Caco-2 (cell line): Measurements from ENCODE around the gene WDR45. TPM values are rescaled to one million over a fixed set of nuclear protein-coding genes. Genes with fewer than 3 reads are reported as not detected.

ENCODE experiments used
- BruUV-seq: library from RNA; stranded (reverse); fragments of 400-500 nt; replicated peaks from 2 replicates; lab custom pipeline; 2021; lab: Mats Ljungman, UMichigan
- CTCF ChIA-PET: fragments of 300-600 bp; sonication (Branson Sonifier 250); formaldehyde crosslinking; loops from one replicate; lab custom pipeline; 2022; ENCODE audit warnings: antibody characterized with exemption; lab: Charles Lee
- POLR2A ChIA-PET: fragments of 300-600 bp; sonication (Branson Sonifier 250); formaldehyde crosslinking; loops from one replicate; lab custom pipeline; 2022; ENCODE audit warnings: antibody characterized with exemption; lab: Charles Lee
- DNase-seq, 2 experiments: peaks; one replicate each; pipeline versions ENCODE4 v3.0.0 to v3.0.0-alpha.2; 2020 to 2022
- H3K27me3 ChIP-seq: replicated peaks from 2 replicates; pipeline ENCODE4 v1.6.0; 2011; ENCODE audit warnings: low read length; ENCODE audit not compliant: control insufficient read depth, insufficient read depth
- H3K36me3 ChIP-seq: 2 replicates; pipeline ENCODE4 v1.5.1; 2011; ENCODE audit warnings: low read length; ENCODE audit not compliant: control insufficient read depth, insufficient read depth
- H3K4me1 ChIP-seq: fragments of 250-450 bp; sonication (Bioruptor Pico); 2 replicates; pipeline ENCODE4 v1.5.1; 2020; ENCODE audit warnings: mild to moderate bottlenecking
- H3K4me3 ChIP-seq: 2 replicates; pipeline ENCODE4 v1.5.1; 2011; ENCODE audit warnings: low read depth, mild to moderate bottlenecking, control low read depth, low read length
- H3K9me3 ChIP-seq: fragments of 250-450 bp; sonication (Bioruptor Pico); 2 replicates; pipeline ENCODE4 v1.5.1; 2020; ENCODE audit warnings: mild to moderate bottlenecking, moderate library complexity
- H3K27ac Mint-ChIP-seq: one replicate; pipeline ENCODE4 v1.8.0; 2022; ENCODE audit warnings: mixed read lengths; ENCODE audit not compliant: unreplicated experiment
- H3K27me3 Mint-ChIP-seq: one replicate; pipeline ENCODE4 v1.8.0; 2022; ENCODE audit warnings: mixed read lengths; ENCODE audit not compliant: insufficient read depth, unreplicated experiment
- H3K36me3 Mint-ChIP-seq: one replicate; pipeline ENCODE4 v1.8.0; 2022; ENCODE audit warnings: mild to moderate bottlenecking, mixed read lengths; ENCODE audit not compliant: insufficient read depth, unreplicated experiment
- H3K4me1 Mint-ChIP-seq: one replicate; pipeline ENCODE4 v1.8.0; 2022; ENCODE audit warnings: low read depth, mixed read lengths; ENCODE audit not compliant: unreplicated experiment
- H3K4me3 Mint-ChIP-seq: one replicate; pipeline ENCODE4 v1.8.0; 2022; ENCODE audit warnings: mild to moderate bottlenecking, moderate library complexity, mixed read lengths; ENCODE audit not compliant: unreplicated experiment
- H3K9me3 Mint-ChIP-seq: one replicate; pipeline ENCODE4 v1.8.0; 2022; ENCODE audit warnings: mixed read lengths; ENCODE audit not compliant: unreplicated experiment
- intact Hi-C: fragments of 100-400 bp; cut with micrococcal nuclease; formaldehyde crosslinking; loops from one replicate; pipeline ENCODE4 v1.10.0; 2022; ENCODE audit not compliant: unreplicated experiment
- total RNA-seq: library from RNA; stranded (reverse); gene quantifications from 2 replicates; pipeline ENCODE4 v1.2.3, GENCODE V29; 2022
- TF ChIP-seq, protein P1 (sequence below), 2 experiments: fragments of 200-600 bp in 1 of 2; IDR thresholded peaks; 1 replicate in 1 of 2; 2 replicates in 1 of 2; pipeline versions ENCODE4 v1.5.1 to v1.8.0; 2011 to 2022; ENCODE audit warnings: antibody characterized with exemption in 1 of 2, control low read depth in 1 of 2, inconsistent platforms in 1 of 2, low read depth in 1 of 2, low read length in 1 of 2, mild to moderate bottlenecking in 1 of 2, moderate library complexity in 1 of 2; ENCODE audit not compliant: insufficient read depth in 1 of 2, severe bottlenecking in 1 of 2, unreplicated experiment in 1 of 2

WDR45 gene
- total RNA-seq, 1 experiment from 2014 or later, result 28.6 TPM

- H3K27me3 Mint-ChIP-seq, result no peaks in the 10 kb centered on the region
- Histone ChIP-seq H3K27me3 (no peaks in the 10 kb centered on the region), H3K9me3 (no peaks in the 10 kb centered on the region), H3K4me1 (no peaks in the 10 kb centered on the region), H3K36me3 (no peaks in the 10 kb centered on the region), H3K4me3 (peak overlapping the region; percentile 84)
- DNase-seq, result no peak
- H3K4me3 Mint-ChIP-seq, result peak overlapping the region; percentile 85
- H3K36me3 Mint-ChIP-seq, result peaks cover 26% of the 10 kb centered on the region
- CTCF ChIA-PET, result no interaction called here
- POLR2A ChIA-PET, result no interaction called here
- H3K9me3 Mint-ChIP-seq, result no peaks in the 10 kb centered on the region
- intact Hi-C loops, result loop anchor here (5.0 kb wide), 1 partner anchor 70 kb away; no protein-coding TSS in a partner anchor
- no TSS peak for BruUV-seq
- TF ChIP-seq, protein P1, sequence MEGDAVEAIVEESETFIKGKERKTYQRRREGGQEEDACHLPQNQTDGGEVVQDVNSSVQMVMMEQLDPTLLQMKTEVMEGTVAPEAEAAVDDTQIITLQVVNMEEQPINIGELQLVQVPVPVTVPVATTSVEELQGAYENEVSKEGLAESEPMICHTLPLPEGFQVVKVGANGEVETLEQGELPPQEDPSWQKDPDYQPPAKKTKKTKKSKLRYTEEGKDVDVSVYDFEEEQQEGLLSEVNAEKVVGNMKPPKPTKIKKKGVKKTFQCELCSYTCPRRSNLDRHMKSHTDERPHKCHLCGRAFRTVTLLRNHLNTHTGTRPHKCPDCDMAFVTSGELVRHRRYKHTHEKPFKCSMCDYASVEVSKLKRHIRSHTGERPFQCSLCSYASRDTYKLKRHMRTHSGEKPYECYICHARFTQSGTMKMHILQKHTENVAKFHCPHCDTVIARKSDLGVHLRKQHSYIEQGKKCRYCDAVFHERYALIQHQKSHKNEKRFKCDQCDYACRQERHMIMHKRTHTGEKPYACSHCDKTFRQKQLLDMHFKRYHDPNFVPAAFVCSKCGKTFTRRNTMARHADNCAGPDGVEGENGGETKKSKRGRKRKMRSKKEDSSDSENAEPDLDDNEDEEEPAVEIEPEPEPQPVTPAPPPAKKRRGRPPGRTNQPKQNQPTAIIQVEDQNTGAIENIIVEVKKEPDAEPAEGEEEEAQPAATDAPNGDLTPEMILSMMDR (IDR thresholded peaks at IDR 0.05; ENCODE audit: insufficient read depth in 1 of 2, low read depth in 1 of 2, low read length in 1 of 2, severe bottlenecking in 1 of 2, unreplicated experiment in 1 of 2), result no peak
- peak overlapping the region; percentile 94 for H3K27ac Mint-ChIP-seq
- peaks cover 12% of the 10 kb centered on the region for H3K4me1 Mint-ChIP-seq
Observed at GRCh38 chrX:49122499-49122898, 42.8 kb upstream of the WDR45 start.

- Histone ChIP-seq H3K9me3 (no peaks in the 10 kb centered on the region), H3K4me1 (no peaks in the 10 kb centered on the region), H3K4me3 (no peak overlapping the region), H3K36me3 (peaks cover 1% of the 10 kb centered on the region; the same call in 1 of the 2 replicates), H3K27me3 (no peaks in the 10 kb centered on the region)
- ChIA-PET CTCF (no interaction called here), POLR2A (no interaction called here)
- H3K4me1 Mint-ChIP-seq, result peaks cover 12% of the 10 kb centered on the region
- H3K36me3 Mint-ChIP-seq, result peaks cover 39% of the 10 kb centered on the region
- H3K27ac Mint-ChIP-seq, result no peak overlapping the region
- DNase-seq, result peak in 1 of 2 experiments; percentile 6
- no peaks in the 10 kb centered on the region for H3K9me3 Mint-ChIP-seq
- no peak overlapping the region for H3K4me3 Mint-ChIP-seq
- BruUV-seq, result no TSS peak
- H3K27me3 Mint-ChIP-seq, result no peaks in the 10 kb centered on the region
- intact Hi-C loops, result loop anchor here (5.0 kb wide), 1 partner anchor 72 kb away; no protein-coding TSS in a partner anchor
- TF ChIP-seq, protein P1 (IDR thresholded peaks at IDR 0.05; ENCODE audit: insufficient read depth in 1 of 2, low read depth in 1 of 2, low read length in 1 of 2, severe bottlenecking in 1 of 2, unreplicated experiment in 1 of 2), result no peak
Observed at GRCh38 chrX:49120091-49120490, 40.4 kb upstream of the WDR45 start.

- H3K4me1 ChIP-seq, result no peaks in the 10 kb centered on the region
- no peaks in the 10 kb centered on the region for H3K9me3 ChIP-seq
- no peak overlapping the region for H3K27ac Mint-ChIP-seq
- no peak for DNase-seq
- CTCF ChIA-PET, result no interaction called here
- POLR2A ChIA-PET, result no interaction called here
- intact Hi-C loops, result no loop called here
- H3K4me3 Mint-ChIP-seq, result no peak overlapping the region
- no peaks in the 10 kb centered on the region for H3K9me3 Mint-ChIP-seq
- peaks cover 1% of the 10 kb centered on the region; the same call in 1 of the 2 replicates for H3K36me3 ChIP-seq
- no TSS peak for BruUV-seq
- no peaks in the 10 kb centered on the region for H3K27me3 Mint-ChIP-seq
- no peak overlapping the region for H3K4me3 ChIP-seq
- TF ChIP-seq, protein P1 (IDR thresholded peaks at IDR 0.05; ENCODE audit: insufficient read depth in 1 of 2, low read depth in 1 of 2, low read length in 1 of 2, severe bottlenecking in 1 of 2, unreplicated experiment in 1 of 2), result no peak
- peaks cover 12% of the 10 kb centered on the region for H3K4me1 Mint-ChIP-seq
- H3K36me3 Mint-ChIP-seq, result peaks cover 32% of the 10 kb centered on the region
- no peaks in the 10 kb centered on the region for H3K27me3 ChIP-seq
Observed at GRCh38 chrX:49117581-49117980, 37.9 kb upstream of the WDR45 start.
